Kidney glomerular epithelial cell (primary cell): ENCODE data around the gene HHEX.
"Not testable (repeated sequence)": the region's sequence is repeated elsewhere in the genome, so short reads cannot be mapped to it uniquely, and the experiment has no call there.

ENCODE experiments used
- DNase-seq: peaks from one replicate; lab custom pipeline; 2025; lab: John Stamatoyannopoulos, UW

The HHEX gene

GRCh38 chr10:92689663-92690210 is at the start of gene HHEX:
Gene HHEX, plus strand, starts transcription at chr10:92689955. Its CDS starts 32 bp downstream, at chr10:92689987.
- no peak for DNase-seq

DNA sequence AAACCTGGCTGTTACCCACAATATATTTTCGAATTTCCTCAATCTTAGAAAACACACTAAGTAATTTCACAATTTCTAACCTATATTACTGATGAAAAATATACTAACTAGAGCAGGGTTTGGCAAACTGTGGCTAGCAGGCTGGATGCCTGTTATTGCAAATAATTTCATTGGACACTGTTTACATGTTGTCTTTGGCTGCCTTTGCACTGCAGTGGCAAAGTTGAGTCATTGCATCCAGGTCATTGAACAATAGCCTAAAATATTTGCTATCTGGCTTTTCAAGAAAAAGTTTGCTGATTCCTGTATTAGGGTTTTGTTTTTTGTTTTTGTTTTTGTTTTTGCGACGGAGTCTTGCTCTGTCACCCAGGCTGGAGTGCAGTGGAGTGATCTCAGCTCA is 49.6 kb upstream of the HHEX start:
- no peak for DNase-seq

DNA sequence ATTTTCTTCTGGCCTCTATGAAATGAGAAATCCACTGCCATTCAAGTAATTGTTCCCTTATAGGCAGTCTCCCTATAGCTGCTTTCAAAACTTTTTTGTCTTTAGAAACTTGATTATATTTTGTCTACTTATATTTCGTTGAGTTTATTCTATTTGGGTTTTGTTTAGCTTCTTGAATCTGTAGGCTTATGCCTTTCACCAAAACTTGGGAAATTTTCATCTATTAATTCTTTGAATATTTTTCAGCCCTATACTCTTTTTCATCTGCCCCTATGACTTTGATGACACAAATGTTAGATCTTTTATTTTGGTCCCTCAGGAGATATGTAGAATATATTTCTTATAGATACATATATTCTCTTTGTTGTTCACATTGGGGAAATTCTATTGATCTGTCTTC is 48.3 kb upstream of the HHEX start:
- DNase-seq: no peak

- DNase-seq: no peak
Observed at GRCh38 chr10:92644921-92645320, 44.8 kb upstream of the HHEX start.

DNA sequence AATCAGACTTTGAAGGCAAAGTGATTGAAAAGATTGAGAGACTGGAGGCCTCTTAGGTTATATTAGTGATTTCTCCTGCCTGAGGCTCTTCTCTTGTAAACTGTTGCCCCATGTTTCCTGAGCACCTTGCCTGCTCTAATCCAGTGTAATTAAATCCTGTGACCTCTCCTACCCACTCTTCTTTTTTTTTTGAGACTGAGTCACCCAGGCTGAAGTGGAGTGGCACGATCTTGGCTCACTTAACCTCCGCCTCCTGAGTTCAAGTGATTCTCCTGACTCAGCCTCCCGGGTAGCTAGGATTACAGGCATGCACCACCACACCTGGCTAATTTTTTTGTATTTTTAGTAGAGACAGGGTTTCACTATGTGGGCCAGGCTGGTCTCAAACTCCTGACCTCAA is 38.9 kb upstream of the HHEX start:
- DNase-seq: not testable (repeated sequence)

GRCh38 chr10:92655426-92655825 is 34.3 kb upstream of the HHEX start:
- DNase-seq: no peak

DNA sequence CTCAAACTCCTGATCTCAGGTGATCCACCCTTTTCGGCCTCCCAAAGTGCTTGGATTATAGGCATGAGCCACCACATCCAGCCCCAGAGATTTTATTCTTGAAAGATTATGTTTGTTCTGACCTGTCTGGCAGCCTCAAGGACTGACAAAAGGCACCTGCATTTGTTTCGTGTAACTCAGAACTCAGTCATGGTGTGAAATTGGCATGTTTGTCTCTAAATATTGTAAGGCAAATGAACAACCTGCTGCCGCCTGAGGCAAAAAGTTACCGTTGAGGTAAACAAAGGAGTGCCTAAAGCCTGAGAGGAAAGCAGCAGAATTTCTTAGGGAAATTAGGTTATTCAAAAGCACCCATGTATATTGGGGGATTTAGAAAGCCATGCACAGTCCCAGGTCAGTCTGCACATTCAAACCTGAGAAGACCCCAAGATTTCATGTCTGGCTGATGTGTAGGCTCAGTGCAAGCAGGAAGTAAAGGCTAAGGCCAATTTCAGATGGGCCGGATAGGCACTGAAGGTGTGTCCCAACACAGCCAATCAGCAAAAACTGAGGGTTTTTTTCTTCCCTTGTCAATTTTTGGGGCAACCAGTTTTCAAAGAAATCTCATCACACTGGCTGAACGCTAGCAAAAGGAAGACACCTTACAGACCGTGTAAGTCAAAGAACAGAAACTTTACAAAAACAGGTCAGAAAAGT is 33.3 kb upstream of the HHEX start:
- DNase-seq: no peak

DNA sequence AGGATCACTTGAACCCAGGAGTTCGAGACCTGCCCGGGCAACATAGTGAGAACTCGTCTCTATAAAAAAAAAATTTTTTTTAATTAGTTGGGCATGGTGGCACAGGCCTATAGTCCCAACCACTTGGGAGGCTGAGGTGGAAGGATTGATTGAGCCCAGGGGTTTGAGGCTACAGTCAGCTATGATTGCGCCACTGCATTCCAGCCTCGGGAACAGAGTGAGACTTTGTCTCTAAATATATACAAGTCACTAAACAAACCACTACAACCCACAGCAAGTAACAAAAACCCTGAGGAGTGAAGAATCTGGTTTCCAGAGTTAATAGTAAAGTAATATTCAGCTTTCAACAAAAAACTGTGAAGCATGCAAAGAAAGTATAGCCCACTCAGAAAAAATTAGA is 32.7 kb upstream of the HHEX start:
- DNase-seq: no peak

DNA sequence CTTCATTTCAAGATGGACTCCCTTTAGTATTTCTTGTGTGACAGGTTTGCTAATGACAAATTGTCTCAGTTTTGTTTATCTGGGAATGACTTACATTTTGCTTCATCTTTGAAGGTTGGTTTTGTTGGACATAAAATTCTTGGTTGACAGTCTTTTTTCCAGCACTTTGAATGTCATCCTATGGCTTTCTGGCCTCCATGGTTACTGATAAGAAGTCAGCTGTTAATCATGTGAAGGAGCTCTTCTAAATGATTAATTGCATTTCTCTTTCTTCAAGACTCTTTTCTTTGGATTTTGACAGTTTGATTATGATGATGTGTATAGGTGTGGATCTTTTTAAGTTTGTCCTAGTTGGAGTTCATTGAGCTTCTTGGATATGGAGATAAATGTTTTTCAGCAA is 26.9 kb upstream of the HHEX start:
- DNase-seq: no peak

DNA sequence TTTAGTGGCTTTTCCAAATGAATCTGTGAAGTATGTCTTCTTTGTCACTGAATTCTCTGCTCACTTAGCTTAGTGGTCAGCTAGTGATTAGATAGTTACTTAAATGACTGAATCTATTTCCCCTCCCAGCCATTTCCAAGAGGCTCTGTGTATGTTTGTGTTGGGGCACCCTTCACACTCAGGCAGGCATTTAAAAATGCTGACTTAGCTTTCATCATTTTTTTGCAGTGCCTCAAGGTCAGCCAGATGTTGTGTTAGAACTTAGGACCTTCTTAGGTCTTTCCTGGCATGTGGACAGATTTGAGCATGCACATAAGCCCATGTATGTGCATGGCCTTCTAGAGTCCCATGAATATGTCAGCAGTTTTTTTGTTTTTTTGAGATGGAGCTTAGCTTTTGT is 25.4 kb upstream of the HHEX start:
- DNase-seq: no peak

DNA sequence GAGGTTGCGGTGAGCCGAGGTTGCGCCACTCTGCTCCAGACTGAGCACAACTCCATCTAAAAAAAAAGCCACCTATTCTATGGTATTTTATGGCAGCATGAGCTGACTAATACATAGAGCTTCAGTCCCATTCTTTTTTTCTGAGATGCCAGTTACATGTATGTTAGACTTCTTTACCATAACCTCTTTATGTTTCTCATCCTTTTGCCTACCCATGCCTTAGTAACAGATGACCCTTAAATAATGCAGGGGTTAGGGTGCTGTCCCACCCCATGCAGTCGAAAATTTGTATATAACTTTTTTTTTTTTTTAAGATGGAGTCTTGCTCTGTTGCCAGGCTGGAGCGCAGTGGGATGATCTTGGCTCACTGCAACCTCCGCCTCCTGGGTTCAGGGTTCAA is 22.7 kb upstream of the HHEX start:
- no peak for DNase-seq

DNA sequence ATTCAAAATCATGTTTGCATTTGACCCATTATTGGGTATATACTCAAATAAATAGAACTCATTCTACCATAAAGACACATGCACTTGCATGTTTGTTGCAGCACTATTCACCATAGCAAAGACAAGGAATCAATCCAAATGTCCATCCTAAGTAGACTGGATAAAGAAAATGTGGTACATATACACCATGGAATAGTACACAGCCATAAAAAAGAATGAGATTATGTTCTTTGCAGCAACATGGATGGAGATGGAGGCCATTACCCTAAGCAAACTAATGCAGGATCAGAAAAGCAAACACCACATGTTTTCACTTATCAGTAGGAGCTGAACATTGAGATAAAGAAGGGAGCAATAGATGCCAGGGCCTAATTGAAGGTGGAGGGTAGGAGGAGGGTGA is 12.0 kb upstream of the HHEX start:
- DNase-seq: no peak

DNA sequence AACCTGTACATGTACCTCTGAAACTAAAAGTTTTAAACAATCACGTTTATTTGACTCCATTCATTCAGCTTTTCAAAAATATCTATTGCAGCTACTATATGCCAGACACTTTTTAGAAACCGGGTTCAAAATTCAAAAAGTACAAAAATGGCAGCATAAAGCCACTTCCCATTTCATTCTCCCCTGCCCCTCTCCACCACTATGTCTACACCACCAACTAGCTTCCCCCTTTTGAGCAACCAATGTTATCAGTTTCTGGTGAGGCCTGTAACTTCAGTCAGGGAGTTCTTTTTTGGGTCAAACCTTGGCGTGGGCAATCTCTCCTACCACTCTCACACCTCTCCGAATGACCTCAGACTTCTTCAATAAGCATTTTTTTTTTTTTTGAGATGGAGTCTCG is 11.5 kb upstream of the HHEX start:
- DNase-seq: no peak

- no peak for DNase-seq
Observed at GRCh38 chr10:92681306-92681834, 8.4 kb upstream of the HHEX start.

DNA sequence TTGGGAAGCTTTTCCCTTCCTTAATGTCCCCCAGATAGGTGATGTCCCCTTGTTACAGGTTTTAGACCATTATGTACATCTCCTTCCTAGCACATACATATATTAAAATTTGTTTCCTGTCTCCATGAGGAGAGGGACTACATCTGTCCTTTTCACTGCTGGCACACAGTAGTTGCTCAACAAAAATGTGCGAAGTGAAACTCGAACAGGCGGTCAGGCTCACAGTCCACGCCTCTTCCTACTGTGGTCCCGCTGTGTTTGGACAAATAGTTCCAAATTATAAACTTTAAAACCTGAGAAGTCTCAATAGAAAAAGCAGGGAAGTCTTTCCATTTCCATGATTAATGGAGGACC is 1.2 kb upstream of the HHEX start:
- no peak for DNase-seq

DNA sequence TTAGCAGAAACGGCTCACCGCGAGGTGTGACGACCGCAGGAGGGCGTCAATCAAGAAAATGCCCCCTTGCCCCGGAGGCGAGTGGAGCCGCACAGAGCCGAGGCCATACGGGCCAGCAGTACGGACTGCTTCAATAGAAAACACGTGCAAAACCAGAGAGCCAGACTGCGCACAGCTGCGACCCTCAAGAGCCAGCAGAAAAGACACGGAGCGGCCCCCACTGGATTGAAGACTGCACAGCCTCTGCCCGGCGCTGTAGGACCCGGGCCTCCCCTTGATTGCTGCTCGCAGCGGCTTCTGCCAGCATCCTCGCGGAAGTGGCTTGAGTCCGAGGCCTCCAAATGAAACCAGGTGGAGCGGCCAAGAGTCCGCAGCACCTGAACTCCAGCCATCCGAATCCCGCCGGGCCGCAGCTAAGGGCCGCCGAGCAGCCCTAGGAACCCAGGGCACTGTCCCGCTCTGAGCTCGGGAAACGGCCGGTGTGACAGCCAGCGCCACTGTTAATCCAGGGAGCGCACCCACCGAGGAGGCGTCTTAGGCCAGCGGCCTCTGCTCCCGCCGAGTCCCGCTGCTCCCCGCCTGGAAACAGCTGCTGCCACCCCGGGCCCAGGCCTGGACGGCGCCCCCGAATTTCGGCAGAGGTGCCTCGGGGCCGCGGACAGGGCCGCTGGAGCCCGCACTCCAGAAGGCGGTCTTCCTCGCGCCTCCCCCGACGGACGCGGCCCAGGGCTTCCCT is 660 bp upstream of the HHEX start:
- DNase-seq: no peak

GRCh38 chr10:92690211-92690914 is 608 bp downstream of the HHEX start:
- no peak for DNase-seq

DNA sequence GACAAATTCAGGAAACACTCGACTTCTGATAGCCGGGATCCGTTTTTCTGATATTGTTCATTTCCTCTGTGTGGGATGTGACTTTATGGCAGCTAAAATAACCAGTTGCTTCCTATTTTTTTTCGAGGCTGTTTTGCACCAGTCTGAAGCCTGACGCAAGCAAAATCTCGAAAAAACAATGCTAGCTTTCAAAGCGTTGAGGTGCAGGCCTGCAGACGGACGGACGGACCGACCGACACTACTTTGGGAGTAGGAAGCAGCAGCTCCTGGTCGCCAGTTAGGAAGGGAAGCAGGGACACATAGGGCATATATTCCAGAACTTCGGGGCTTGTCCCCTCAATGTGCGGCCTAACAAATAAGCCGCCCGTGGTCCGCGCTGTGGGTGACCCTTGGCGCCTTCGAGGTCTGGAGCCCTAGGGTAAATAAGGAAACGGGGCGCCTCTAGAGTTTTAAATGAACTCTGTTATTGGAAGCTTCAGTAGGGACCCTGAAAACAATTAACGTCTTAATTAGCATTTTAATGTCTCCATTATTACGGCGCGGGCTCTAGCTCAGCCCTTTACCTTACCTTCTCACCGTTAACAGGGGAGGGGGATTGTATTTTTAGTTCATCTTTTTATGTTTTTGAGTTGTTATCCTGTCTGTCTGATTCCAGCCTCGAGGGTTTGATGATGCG is 1.3 kb downstream of the HHEX start:
- no peak for DNase-seq

DNA sequence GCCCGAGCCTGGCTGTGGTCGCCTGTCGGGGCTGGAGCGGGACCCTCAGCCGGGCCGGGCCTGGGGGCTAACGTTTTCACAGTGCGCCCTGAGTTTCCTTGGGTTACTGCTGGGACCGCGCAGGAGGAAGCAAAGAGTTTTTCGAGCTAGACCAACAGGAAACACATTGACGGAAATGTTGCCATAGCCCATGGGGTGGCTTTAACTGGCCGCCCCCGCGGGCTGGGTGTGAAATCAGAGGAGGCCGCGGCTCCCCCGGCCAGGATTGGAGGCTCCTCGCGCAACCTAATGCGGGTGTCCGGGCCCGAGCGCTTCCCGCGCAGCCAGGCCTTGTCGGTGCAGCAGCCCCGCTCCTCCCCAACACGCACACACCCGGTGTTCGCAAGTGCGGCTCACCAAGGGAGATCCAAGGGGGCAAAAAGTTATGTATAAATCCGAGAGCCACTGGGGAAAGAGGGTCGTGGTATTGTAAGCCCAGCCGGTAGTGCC is 1.9 kb downstream of the HHEX start:
- DNase-seq: no peak

DNA sequence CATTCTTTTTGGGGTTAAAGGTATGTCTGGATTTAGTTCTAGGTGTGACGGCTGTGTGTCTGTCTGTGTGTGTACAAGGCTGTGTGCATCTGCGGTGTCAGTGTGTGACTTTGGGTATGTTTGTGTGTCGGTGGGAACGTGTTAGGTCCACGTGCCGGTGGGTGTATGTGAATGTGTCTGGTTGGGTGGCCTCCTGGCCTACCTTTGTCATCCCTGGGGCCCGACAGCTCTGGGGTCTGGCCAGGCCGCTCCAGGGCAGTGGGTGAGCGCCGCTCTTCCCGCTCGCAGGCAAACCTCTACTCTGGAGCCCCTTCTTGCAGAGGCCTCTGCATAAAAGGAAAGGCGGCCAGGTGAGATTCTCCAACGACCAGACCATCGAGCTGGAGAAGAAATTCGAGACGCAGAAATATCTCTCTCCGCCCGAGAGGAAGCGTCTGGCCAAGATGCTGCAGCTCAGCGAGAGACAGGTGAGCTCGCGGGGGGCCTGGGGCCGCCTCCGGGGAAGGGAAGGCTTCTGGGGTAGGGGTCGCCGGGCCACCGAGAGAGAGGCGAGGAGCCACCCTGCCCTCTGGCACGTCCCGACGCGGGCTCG is 2.4 kb downstream of the HHEX start:
- DNase-seq: no peak

DNA sequence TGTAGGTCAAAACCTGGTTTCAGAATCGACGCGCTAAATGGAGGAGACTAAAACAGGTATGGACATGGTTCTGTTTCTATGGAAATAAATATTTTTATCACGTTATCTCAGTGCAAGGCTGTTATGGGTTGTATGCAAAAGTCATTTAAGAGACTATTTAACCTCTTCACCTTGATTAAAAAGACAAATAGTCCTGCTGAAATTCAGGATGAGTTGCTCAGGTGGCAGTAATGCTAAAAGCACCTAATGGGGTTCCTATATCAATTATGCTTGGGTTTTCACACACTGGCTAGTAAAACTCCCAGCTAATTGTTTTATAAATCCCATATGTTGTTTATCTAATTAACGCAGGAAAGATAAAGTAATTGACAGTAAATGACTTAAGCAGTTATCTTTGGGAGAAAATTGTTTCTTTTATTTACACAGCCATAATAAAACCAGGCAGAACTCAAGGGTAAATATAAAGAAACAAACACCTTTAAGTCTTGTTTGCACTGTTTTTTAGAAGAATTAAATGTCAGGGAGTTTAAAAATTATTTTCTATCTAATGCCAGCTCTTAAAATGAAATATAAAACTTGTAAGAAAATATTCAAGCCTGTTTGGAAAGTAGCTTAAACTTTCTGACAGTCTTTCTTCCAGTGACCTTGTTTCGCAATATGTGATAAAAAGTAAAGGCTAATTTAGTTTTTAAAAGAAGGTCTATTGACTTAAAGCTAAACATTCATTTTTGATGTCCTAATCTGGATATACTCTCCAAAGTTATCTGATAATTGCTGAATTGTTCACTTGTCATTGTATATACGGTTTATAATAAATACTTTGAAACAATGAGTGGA is 3.2 kb downstream of the HHEX start:
- no peak for DNase-seq
